GM23248 (cell line): ENCODE measurements around the gene EML5.

ENCODE experiments used
- EZH2 ChIP-seq: fragments of 200-600 bp; sonication (generic); IDR thresholded peaks from 2 replicates; pipeline ENCODE4 v1.6.1; 2018; ENCODE audit warnings: antibody characterized with exemption, mild to moderate bottlenecking; ENCODE audit not compliant: insufficient read depth, poor library complexity, severe bottlenecking
- EZH2phosphoT487 ChIP-seq: fragments of 200-600 bp; sonication (generic); IDR thresholded peaks from 2 replicates; pipeline ENCODE4 v1.6.1; 2018; ENCODE audit warnings: antibody characterized with exemption, moderate library complexity, mild to moderate bottlenecking, low read depth; ENCODE audit not compliant: insufficient read depth

DNA sequence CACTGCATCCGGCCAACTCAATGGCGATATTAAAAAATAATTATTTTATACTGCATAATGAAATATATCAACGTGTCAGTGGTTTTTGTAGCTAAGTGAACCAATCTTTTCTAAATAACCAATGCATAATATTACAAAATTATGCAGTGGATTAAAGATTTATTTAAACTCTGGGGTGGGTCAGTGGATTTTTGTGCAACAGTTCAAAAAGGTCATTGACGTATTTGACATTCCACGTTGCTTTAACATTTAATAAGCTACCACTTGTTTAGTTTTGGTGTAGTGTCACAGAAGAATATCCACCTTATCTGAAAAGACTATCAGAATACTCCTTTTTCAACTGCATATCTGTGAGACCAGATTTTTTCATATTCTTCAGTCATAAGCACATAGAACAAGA lies 227.3 kb downstream of the EML5 start:
- no peak for TF ChIP-seq EZH2phosphoT487
- no peak for TF ChIP-seq EZH2
